NT2/D1 (cell line): ENCODE results near the gene NTRK3.

Experiments
- SUZ12 ChIP-seq: IDR thresholded peaks from 2 replicates; pipeline ENCODE4 v1.6.1; 2011; ENCODE audit not compliant: insufficient read length, insufficient read depth; ENCODE audit errors: extremely low read depth
- ZNF274 ChIP-seq: IDR thresholded peaks from 2 replicates; pipeline ENCODE4 v1.6.1; 2011; ENCODE audit warnings: mild to moderate bottlenecking, low read depth, low read length

GRCh38 chr15:87881026-87881425, 375.5 kb downstream of the NTRK3 start:
- TF ChIP-seq SUZ12 (no peak), ZNF274 (no peak)
